MM.1S (cell line): Measurements from ENCODE around the gene LBHD2.

Source experiments
- DNase-seq: peaks from one replicate; pipeline ENCODE4 v3.0.0-alpha.2; 2015
- H2AFZ ChIP-seq: fragments of 300-600 bp; sonication (generic); 2 replicates; pipeline ENCODE4 v1.6.0; 2016; ENCODE audit warnings: antibody characterized with exemption, low read length
- H3F3A ChIP-seq: fragments of 300-600 bp; sonication (generic); 2 replicates; pipeline ENCODE4 v1.6.1; 2016; ENCODE audit warnings: mild to moderate bottlenecking, antibody characterized with exemption, low read length, moderate library complexity, mixed read lengths; ENCODE audit not compliant: insufficient read depth
- H3K27ac ChIP-seq: fragments of 300-600 bp; sonication (generic); 2 replicates; pipeline ENCODE4 v1.5.1; 2016; ENCODE audit warnings: mild to moderate bottlenecking, low read length
- H3K27me3 ChIP-seq: fragments of 300-600 bp; sonication (generic); replicated peaks from 2 replicates; pipeline ENCODE4 v1.6.0; 2016; ENCODE audit warnings: low read length; ENCODE audit not compliant: insufficient read depth
- H3K36me3 ChIP-seq: fragments of 300-600 bp; sonication (generic); replicated peaks from 2 replicates; pipeline ENCODE4 v1.6.1; 2016; ENCODE audit warnings: mild to moderate bottlenecking, low read length, mixed read lengths; ENCODE audit not compliant: insufficient read depth
- H3K4me1 ChIP-seq: fragments of 300-600 bp; sonication (generic); 2 replicates; pipeline ENCODE4 v1.6.1; 2016; ENCODE audit warnings: low read length, mixed read lengths
- H3K4me2 ChIP-seq: fragments of 300-600 bp; sonication (generic); 2 replicates; pipeline ENCODE4 v1.6.0; 2016; ENCODE audit warnings: low read depth, low read length
- H3K4me3 ChIP-seq: fragments of 300-600 bp; sonication (generic); 2 replicates; pipeline ENCODE4 v1.5.1; 2016; ENCODE audit warnings: low read length, mixed read lengths
- H3K79me2 ChIP-seq: fragments of 300-600 bp; sonication (generic); 2 replicates; pipeline ENCODE4 v1.6.1; 2016; ENCODE audit warnings: mixed run types, low read length, mixed read lengths
- H3K9ac ChIP-seq: fragments of 300-600 bp; sonication (generic); 2 replicates; pipeline ENCODE4 v1.6.1; 2016; ENCODE audit warnings: low read length, mixed read lengths
- H3K9me2 ChIP-seq: fragments of 300-600 bp; sonication (generic); replicated peaks from 2 replicates; pipeline ENCODE4 v1.6.1; 2016; ENCODE audit warnings: mild to moderate bottlenecking, low read length, mixed read lengths; ENCODE audit not compliant: insufficient read depth
- H3K9me3 ChIP-seq: fragments of 300-600 bp; sonication (generic); replicated peaks from 2 replicates; pipeline ENCODE4 v1.6.1; 2016; ENCODE audit warnings: mild to moderate bottlenecking, low read length, mixed read lengths; ENCODE audit not compliant: insufficient read depth
- H4K20me1 ChIP-seq: fragments of 300-600 bp; sonication (generic); 2 replicates; pipeline ENCODE4 v1.6.1; 2016; ENCODE audit warnings: mild to moderate bottlenecking, low read length, moderate library complexity, mixed read lengths; ENCODE audit not compliant: insufficient read depth
- CTCF ChIP-seq: fragments of 300-600 bp; sonication (generic); IDR thresholded peaks from 2 replicates; pipeline ENCODE4 v1.5.1; 2016; ENCODE audit warnings: antibody characterized with exemption, low read length, mixed read lengths
- EZH2 ChIP-seq: fragments of 300-600 bp; sonication (generic); optimal IDR thresholded peaks from 2 replicates; pipeline ENCODE3; 2017; ENCODE audit warnings: low read depth, mild to moderate bottlenecking, antibody characterized with exemption, low read length, mixed read lengths
- EZH2phosphoT487 ChIP-seq: fragments of 300-600 bp; sonication (generic); IDR thresholded peaks from 2 replicates; pipeline ENCODE4 v1.6.1; 2018; ENCODE audit warnings: antibody characterized with exemption, low read length

LBHD2 gene

GRCh38 chr14:103057372-103058163 lies 26.4 kb upstream of the LBHD2 start, which contains the start of gene CDC42BPB:
TSS of gene CDC42BPB (minus strand) at chr14:103057549. CDS start at chr14:103057173, 376 bp downstream.
- no peak within 1 kb of the TSS for H3K27ac ChIP-seq
- H3K9me2 ChIP-seq, result no peaks in the 10 kb centered on the region
- no peaks in the 10 kb centered on the region; the same call in 1 of the 2 replicates for H3K79me2 ChIP-seq
- no peaks in the 10 kb centered on the region for H3K4me1 ChIP-seq
- H3F3A ChIP-seq, result no peaks in the 10 kb centered on the region
- TF ChIP-seq EZH2 (no peak), CTCF (no peak), EZH2phosphoT487 (no peak)
- H2AFZ ChIP-seq, result peak within 1 kb of the TSS; percentile 84
- DNase-seq, result peak; percentile 68
- no peak within 1 kb of the TSS for H3K9ac ChIP-seq
- H3K4me3 ChIP-seq, result peak within 1 kb of the TSS; percentile 62
- no peaks in the 10 kb centered on the region for H3K27me3 ChIP-seq
- no peaks in the 10 kb centered on the region for H4K20me1 ChIP-seq
- peak within 1 kb of the TSS; percentile 73 for H3K4me2 ChIP-seq
- H3K9me3 ChIP-seq, result no peaks in the 10 kb centered on the region
- no peaks in the 10 kb centered on the region for H3K36me3 ChIP-seq

- TF ChIP-seq CTCF (no peak), EZH2 (no peak), EZH2phosphoT487 (no peak)
- DNase-seq, result no peak
- Histone ChIP-seq H3K9ac (no peak overlapping the region), H3K27ac (no peak overlapping the region), H3K4me1 (no peaks in the 10 kb centered on the region), H4K20me1 (no peaks in the 10 kb centered on the region), H3F3A (no peaks in the 10 kb centered on the region), H3K4me3 (peak overlapping the region; percentile 62), H3K27me3 (no peaks in the 10 kb centered on the region), H3K4me2 (peak overlapping the region; percentile 73), H2AFZ (peak overlapping the region; percentile 84), H3K9me2 (no peaks in the 10 kb centered on the region), H3K36me3 (no peaks in the 10 kb centered on the region), H3K9me3 (no peaks in the 10 kb centered on the region), H3K79me2 (no peaks in the 10 kb centered on the region; the same call in 1 of the 2 replicates)
Observed at GRCh38 chr14:103058164-103059055, 25.6 kb upstream of the LBHD2 start.

- TF ChIP-seq EZH2phosphoT487, result no peak
- no peak for TF ChIP-seq CTCF
- no peak for TF ChIP-seq EZH2
- H3K4me2 ChIP-seq, result no peak overlapping the region
Observed at GRCh38 chr14:103059556-103059955, 24.5 kb upstream of the LBHD2 start.

More at GRCh38 chr14:103059556-103059955, 24.5 kb upstream of the LBHD2 start:
- no peaks in the 10 kb centered on the region; the same call in 1 of the 2 replicates for H3K79me2 ChIP-seq
- H3K9me2 ChIP-seq, result no peaks in the 10 kb centered on the region
- H3K4me3 ChIP-seq, result no peak overlapping the region
- no peaks in the 10 kb centered on the region for H3F3A ChIP-seq
- H4K20me1 ChIP-seq, result no peaks in the 10 kb centered on the region
- no peaks in the 10 kb centered on the region for H3K36me3 ChIP-seq
- no peaks in the 10 kb centered on the region for H3K9me3 ChIP-seq
- H2AFZ ChIP-seq, result no peak overlapping the region
- H3K27me3 ChIP-seq, result no peaks in the 10 kb centered on the region
- no peak overlapping the region for H3K27ac ChIP-seq
- H3K9ac ChIP-seq, result no peak overlapping the region
- no peak for DNase-seq
- H3K4me1 ChIP-seq, result no peaks in the 10 kb centered on the region
